HUES6 (cell line): ENCODE data around the gene TRAP1.
"Not testable (repeated sequence)": the region's sequence is repeated elsewhere in the genome, so short reads cannot be mapped to it uniquely, and the experiment has no call there.

Experiments used
- H3K27ac ChIP-seq: 2 replicates; pipeline ENCODE4 v1.7.0; 2013; ENCODE audit warnings: low read depth, mild to moderate bottlenecking, low read length, inconsistent platforms
- H3K27me3 ChIP-seq: 2 replicates; pipeline ENCODE4 v1.6.1; 2013; ENCODE audit warnings: low read length; ENCODE audit not compliant: control insufficient read depth, insufficient read depth
- H3K36me3 ChIP-seq: 2 replicates; pipeline ENCODE4 v1.6.1; 2013; ENCODE audit warnings: low read length; ENCODE audit not compliant: control insufficient read depth, insufficient read depth
- H3K4me1 ChIP-seq: 2 replicates; pipeline ENCODE4 v1.6.1; 2013; ENCODE audit warnings: low read length; ENCODE audit not compliant: control insufficient read depth, insufficient read depth
- H3K4me3 ChIP-seq: 2 replicates; pipeline ENCODE4 v1.5.1; 2013; ENCODE audit warnings: low read depth, low read length
- H3K9ac ChIP-seq: one replicate; pipeline ENCODE4 v1.6.1; 2013; ENCODE audit warnings: mild to moderate bottlenecking, low read length
- H3K9me3 ChIP-seq: 2 replicates; pipeline ENCODE4 v1.6.1; 2013; ENCODE audit warnings: low read depth, low read length; ENCODE audit not compliant: control insufficient read depth, insufficient read depth

The TRAP1 gene

DNA sequence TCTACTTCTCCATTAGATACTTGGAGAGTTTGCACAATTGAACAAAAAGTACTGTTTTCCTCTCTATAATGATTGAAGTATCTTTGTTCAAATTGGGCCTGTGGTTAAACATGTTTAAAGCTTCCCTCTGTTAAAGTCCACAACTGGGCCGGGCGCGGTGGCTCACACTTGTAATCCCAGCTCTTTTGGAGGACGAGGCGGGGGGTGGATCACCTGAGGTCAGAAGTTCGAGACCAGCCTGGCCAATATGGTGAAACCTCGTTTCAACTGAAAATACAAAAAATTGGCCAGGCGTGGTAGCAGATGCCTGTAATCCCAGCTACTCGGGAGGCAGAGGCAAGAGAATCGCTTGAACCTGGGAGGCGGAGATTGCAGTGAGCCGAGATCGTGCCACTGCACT, 108.3 kb downstream of the TRAP1 start:
- H3K36me3 ChIP-seq = peaks cover 21% of the 10 kb centered on the region
- not testable (repeated sequence) for H3K4me1 ChIP-seq, H3K9ac ChIP-seq, H3K4me3 ChIP-seq, H3K27me3 ChIP-seq, H3K9me3 ChIP-seq, H3K27ac ChIP-seq

DNA sequence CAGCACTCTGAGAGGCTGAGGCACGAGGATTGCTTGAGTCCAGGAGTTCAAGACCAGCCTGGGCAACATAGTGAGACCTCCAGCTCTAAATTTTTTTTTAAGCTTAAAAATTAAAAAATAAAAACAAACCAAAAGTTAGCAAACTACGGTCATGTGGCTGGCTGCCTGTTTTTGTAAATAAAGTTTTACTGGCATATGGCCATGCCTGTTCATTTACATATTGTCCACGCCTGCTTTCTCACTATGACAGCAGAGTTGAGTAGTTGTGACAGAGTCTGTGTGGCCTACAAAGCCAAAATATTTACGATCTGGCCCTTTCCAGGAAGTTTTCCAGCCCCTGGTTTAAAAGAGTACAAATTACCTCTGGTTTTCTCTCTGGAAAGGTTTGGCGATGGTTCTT, 109.3 kb downstream of the TRAP1 start:
- no peak overlapping the region for H3K27ac ChIP-seq
- no peak overlapping the region for H3K9ac ChIP-seq
- H3K27me3 ChIP-seq = no peaks in the 10 kb centered on the region
- no peak overlapping the region for H3K4me3 ChIP-seq
- H3K9me3 ChIP-seq = no peaks in the 10 kb centered on the region
- peaks cover 9% of the 10 kb centered on the region; the same call in 1 of the 2 replicates for H3K4me1 ChIP-seq
- peaks cover 28% of the 10 kb centered on the region for H3K36me3 ChIP-seq
